ENCODE results near the gene KRT77.

DNA sequence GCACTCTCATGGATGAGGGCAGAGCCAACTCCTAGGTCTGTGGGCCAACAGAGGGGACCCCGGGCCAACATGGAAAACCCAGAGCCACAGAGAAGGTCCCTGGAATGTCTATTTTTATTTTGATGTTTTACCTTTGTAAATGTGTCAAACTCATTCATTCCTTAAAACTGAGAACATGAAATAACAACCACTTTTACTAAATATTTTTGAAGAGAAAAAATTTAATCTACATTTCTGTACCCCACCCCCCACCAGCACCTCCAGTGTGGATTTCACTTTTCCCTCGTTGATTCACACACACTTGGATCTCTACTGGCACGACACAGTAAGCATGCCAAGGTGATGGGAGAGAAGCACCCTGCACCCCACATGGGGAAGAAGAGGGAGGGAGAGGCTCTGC, 6.7 kb downstream of the KRT77 start:
- TF ChIP-seq, protein P1, sequence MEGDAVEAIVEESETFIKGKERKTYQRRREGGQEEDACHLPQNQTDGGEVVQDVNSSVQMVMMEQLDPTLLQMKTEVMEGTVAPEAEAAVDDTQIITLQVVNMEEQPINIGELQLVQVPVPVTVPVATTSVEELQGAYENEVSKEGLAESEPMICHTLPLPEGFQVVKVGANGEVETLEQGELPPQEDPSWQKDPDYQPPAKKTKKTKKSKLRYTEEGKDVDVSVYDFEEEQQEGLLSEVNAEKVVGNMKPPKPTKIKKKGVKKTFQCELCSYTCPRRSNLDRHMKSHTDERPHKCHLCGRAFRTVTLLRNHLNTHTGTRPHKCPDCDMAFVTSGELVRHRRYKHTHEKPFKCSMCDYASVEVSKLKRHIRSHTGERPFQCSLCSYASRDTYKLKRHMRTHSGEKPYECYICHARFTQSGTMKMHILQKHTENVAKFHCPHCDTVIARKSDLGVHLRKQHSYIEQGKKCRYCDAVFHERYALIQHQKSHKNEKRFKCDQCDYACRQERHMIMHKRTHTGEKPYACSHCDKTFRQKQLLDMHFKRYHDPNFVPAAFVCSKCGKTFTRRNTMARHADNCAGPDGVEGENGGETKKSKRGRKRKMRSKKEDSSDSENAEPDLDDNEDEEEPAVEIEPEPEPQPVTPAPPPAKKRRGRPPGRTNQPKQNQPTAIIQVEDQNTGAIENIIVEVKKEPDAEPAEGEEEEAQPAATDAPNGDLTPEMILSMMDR (IDR thresholded peaks at IDR 0.05), result no peak
- TF ChIP-seq EP300 (IDR thresholded peaks at IDR 0.05) (no peak), POLR2A (IDR thresholded peaks at IDR 0.05) (no peak), POLR2AphosphoS5 (IDR thresholded peaks at IDR 0.05) (no peak)
